ENCODE measurements around the gene C16orf92.

Gene C16orf92

GRCh38 chr16:29989111-29989858, 33.7 kb upstream of the C16orf92 start:
- DNase-seq, result no peak

- DNase-seq, result no peak
Observed at GRCh38 chr16:29990034-29990433, 33.0 kb upstream of the C16orf92 start.

- no peak for DNase-seq
Observed at GRCh38 chr16:29990883-29991570, 32.0 kb upstream of the C16orf92 start.

GRCh38 chr16:29991571-29991904, 31.5 kb upstream of the C16orf92 start:
- DNase-seq, result no peak

GRCh38 chr16:29992344-29992967, 30.5 kb upstream of the C16orf92 start:
- DNase-seq, result no peak

GRCh38 chr16:29993191-29993902, 29.7 kb upstream of the C16orf92 start:
- DNase-seq, result no peak

GRCh38 chr16:29993903-29994599, 28.9 kb upstream of the C16orf92 start:
- no peak for DNase-seq

GRCh38 chr16:29994600-29995323, 28.2 kb upstream of the C16orf92 start:
- no peak for DNase-seq

GRCh38 chr16:29995324-29995910, 27.6 kb upstream of the C16orf92 start, which contains the start of gene HIRIP3:
HIRIP3 (minus strand) TSS chr16:29995617; CDS start chr16:29995605, 12 bp downstream.
- peak; percentile 66 for DNase-seq

GRCh38 chr16:29995911-29996765, 26.9 kb upstream of the C16orf92 start, which contains the start of gene INO80E:
INO80E (plus strand) TSS chr16:29996241; CDS start chr16:29996311, 70 bp downstream.
- DNase-seq, result peak; percentile 94

GRCh38 chr16:29996766-29997250, 26.2 kb upstream of the C16orf92 start:
- DNase-seq, result no peak

GRCh38 chr16:29999605-30000004, 23.4 kb upstream of the C16orf92 start:
- DNase-seq, result no peak

GRCh38 chr16:30000735-30001631, 22.0 kb upstream of the C16orf92 start:
- no peak for DNase-seq

GRCh38 chr16:30002614-30003346, 20.2 kb upstream of the C16orf92 start:
- DNase-seq, result no peak

GRCh38 chr16:30003670-30004423, 19.2 kb upstream of the C16orf92 start:
- no peak for DNase-seq

GRCh38 chr16:30004424-30004776, 18.6 kb upstream of the C16orf92 start:
- no peak for DNase-seq

- DNase-seq, result no peak
Observed at GRCh38 chr16:30004811-30005242, 18.2 kb upstream of the C16orf92 start.

All from amniotic stem cell (primary cell).